AG04450 (cell line): ENCODE results near the gene JAM2. TPM values are rescaled to one million over a fixed set of nuclear protein-coding genes. Genes with fewer than 3 reads are reported as not detected.

Experiments
- CTCF ChIA-PET: fragments of 300-600, 350-600 bp; formaldehyde crosslinking; extraction: SDS; loops from one replicate; lab custom pipeline; 2022; ENCODE audit warnings: antibody characterized with exemption, inconsistent platforms; lab: Charles Lee
- POLR2A ChIA-PET: fragments of 350-600 bp; formaldehyde crosslinking; extraction: SDS; loops from one replicate; lab custom pipeline; 2021; ENCODE audit warnings: antibody characterized with exemption, inconsistent platforms; lab: Yijun Ruan, JAX
- DNase-seq: peaks from one replicate; pipeline ENCODE4 v3.0.0-alpha.2; 2011; ENCODE audit warnings: low read depth, low spot score
- H3K27ac ChIP-seq: one replicate; pipeline ENCODE4 v1.5.1; 2012; ENCODE audit warnings: low read depth, low read length, control low read depth
- H3K27me3 ChIP-seq: one replicate; pipeline ENCODE4 v1.6.0; 2012; ENCODE audit warnings: low read length; ENCODE audit not compliant: control insufficient read depth, insufficient read depth
- H3K4me3 ChIP-seq: 2 replicates; pipeline ENCODE4 v1.5.1; 2011; ENCODE audit warnings: mild to moderate bottlenecking, low read depth, low read length, control low read depth
- H3K9me3 ChIP-seq: 2 replicates; pipeline ENCODE4 v1.5.1; 2012; ENCODE audit warnings: low read length; ENCODE audit not compliant: control insufficient read depth, insufficient read depth
- polyA plus RNA-seq: library from polyadenylated mRNA; depleted of rRNA; stranded (reverse); fragments of >200 nt; gene quantifications from 2 replicates; pipeline ENCODE4 v1.2.3, GENCODE V29; 2011
- TF ChIP-seq, protein P1 (sequence below): IDR thresholded peaks from 2 replicates; pipeline ENCODE4 v1.5.1; 2011; ENCODE audit warnings: low read depth, low read length, control low read depth, inconsistent platforms

Gene JAM2
- polyA plus RNA-seq, 1 experiment = 7.2 TPM

DNA sequence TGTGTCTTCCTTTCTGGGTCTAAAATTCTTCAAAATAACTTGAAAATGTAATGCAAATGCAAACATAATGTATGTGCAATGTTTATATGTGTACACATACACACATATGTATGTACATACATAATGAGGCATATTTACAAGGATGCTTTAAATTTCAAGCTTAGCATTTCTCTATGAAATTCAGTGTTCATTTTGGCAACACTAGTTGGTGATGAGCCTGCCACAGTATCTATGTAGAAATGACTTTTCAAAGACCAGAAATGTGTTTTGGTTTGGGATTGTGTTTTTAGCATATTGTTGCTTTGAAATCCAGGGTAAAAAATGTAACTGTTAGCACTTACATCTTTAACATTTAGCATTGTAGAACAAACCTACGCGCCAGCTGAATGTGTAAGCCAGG, 105.8 kb downstream of the JAM2 start:
- CTCF ChIA-PET = interaction anchor here (1.0 to 1.6 kb wide), 3 partner anchors 57 to 137 kb away, joined by 3 to 5 read pairs (median 4); no protein-coding TSS in a partner anchor
- POLR2A ChIA-PET = no interaction called here

DNA sequence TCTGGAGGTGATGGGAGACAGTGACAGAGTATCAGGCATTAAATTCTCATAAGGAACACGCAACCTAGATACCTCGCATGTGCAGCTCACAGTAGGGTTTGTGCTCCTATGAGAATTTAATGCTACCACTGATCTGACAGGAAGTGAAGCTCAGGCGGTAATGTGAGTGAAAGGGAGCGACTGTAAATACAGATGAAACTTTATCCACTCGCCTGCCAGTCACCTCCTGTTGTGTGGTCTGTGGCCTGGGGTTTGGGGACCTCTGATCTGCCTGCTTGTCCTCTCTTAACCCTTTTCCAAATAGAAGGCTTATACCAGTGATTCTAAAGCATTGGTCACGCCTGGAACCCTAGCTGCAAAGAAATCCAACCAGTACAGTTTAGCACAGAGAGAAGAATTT, 111.0 kb downstream of the JAM2 start:
- no peaks in the 10 kb centered on the region for H3K9me3 ChIP-seq
- ChIA-PET CTCF (no interaction called here), POLR2A (no interaction called here)
- TF ChIP-seq, protein P1, sequence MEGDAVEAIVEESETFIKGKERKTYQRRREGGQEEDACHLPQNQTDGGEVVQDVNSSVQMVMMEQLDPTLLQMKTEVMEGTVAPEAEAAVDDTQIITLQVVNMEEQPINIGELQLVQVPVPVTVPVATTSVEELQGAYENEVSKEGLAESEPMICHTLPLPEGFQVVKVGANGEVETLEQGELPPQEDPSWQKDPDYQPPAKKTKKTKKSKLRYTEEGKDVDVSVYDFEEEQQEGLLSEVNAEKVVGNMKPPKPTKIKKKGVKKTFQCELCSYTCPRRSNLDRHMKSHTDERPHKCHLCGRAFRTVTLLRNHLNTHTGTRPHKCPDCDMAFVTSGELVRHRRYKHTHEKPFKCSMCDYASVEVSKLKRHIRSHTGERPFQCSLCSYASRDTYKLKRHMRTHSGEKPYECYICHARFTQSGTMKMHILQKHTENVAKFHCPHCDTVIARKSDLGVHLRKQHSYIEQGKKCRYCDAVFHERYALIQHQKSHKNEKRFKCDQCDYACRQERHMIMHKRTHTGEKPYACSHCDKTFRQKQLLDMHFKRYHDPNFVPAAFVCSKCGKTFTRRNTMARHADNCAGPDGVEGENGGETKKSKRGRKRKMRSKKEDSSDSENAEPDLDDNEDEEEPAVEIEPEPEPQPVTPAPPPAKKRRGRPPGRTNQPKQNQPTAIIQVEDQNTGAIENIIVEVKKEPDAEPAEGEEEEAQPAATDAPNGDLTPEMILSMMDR = no peak
- no peaks in the 10 kb centered on the region for H3K27me3 ChIP-seq
- no peak for DNase-seq
- H3K27ac ChIP-seq = no peak overlapping the region
- no peak overlapping the region for H3K4me3 ChIP-seq

More for the DNA sequence above, 105.8 kb downstream of the JAM2 start:
- no peak overlapping the region for H3K27ac ChIP-seq
- no peak for DNase-seq
- H3K4me3 ChIP-seq = no peak overlapping the region
- no peaks in the 10 kb centered on the region for H3K9me3 ChIP-seq
- no peaks in the 10 kb centered on the region for H3K27me3 ChIP-seq
- TF ChIP-seq, protein P1 = no peak

DNA sequence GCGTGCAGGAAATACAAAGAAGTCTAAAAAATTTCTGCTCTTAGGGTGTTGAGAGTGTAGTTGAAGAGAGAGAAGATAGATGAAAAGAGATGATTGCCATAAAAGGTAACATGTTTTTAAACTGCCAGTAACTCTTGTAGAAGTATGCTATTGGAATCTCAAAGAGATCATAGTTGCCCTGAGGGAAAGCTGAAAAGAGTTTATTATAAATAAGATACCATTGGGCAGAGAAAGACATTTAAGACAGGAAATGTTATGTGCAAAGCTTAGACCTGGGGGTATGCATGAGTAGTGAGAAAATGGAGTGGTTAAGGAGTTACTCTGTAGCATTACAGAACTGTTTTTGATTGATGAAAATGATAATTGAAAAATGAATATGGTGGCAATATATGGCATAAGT, 113.4 kb downstream of the JAM2 start:
- H3K27me3 ChIP-seq = no peaks in the 10 kb centered on the region
- POLR2A ChIA-PET = no interaction called here
- H3K4me3 ChIP-seq = no peak overlapping the region
- H3K27ac ChIP-seq = no peak overlapping the region
- TF ChIP-seq, protein P1 = no peak
- H3K9me3 ChIP-seq = no peaks in the 10 kb centered on the region
- CTCF ChIA-PET = interaction anchor here (0.7 to 0.9 kb wide), 2 partner anchors 144 to 145 kb away, joined by 3 to 4 read pairs; no protein-coding TSS in a partner anchor
- no peak for DNase-seq

DNA sequence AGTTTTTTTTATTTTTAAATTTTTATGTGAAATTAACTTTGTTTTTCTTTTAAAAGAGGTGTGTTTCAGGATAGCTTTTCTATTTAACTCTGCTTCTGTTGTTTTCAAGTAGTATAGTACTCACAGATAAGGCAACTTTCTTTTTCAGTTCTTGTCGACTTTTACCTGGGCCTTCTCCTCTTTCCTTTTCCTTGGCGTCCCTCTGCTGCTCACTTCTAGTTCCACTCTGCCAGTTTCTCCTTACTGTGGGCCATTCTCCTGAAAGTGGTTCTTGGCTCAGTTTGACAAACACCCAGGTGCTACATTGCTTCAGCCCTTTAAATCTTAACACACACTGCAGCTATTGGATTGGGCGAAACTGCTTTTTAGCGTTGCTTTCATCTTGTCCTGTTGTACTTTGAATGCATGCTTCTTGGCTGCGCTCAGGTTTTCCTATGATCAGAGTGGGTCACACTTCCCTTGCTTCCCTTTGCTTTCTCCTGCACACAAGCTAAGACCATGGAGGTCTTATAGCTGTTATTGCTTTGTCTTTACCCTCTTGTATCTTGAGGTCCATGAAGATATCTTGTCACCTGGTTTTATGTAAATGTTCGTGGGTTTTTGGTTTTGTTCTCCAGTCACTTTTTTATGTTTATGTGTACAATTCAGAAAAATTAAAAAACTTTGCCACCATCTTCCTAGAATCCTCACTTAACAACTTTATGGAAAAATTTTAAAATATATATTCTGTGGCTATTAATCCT, 117.3 kb downstream of the JAM2 start:
- ChIA-PET CTCF (interaction anchor here (2.2 kb wide), 1 partner anchor 148 kb away, joined by 13 read pairs; no protein-coding TSS in a partner anchor), POLR2A (no interaction called here)
- H3K9me3 ChIP-seq = no peaks in the 10 kb centered on the region
- H3K27ac ChIP-seq = no peak overlapping the region
- H3K27me3 ChIP-seq = no peaks in the 10 kb centered on the region
- TF ChIP-seq, protein P1 = no peak
- no peak for DNase-seq
- no peak overlapping the region for H3K4me3 ChIP-seq

DNA sequence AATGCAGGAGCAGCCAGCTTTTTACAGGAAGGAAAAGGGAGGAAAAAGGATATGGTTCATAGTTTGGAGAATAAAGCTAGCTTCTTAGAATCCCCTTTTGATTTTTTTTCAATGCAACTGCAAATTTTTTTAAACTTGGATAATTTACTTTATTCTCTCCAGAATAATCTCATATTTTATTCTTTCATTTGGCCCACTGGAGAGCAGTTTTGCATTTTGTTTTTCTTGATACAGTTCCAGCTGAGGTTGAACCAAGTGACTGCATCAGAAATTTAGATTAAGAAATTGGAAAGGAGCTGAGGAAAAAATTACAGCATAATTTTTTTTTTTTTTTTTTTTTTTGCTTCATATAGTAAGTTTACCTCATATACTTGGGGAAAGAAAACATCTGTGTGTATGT, 118.5 kb downstream of the JAM2 start:
- POLR2A ChIA-PET = no interaction called here
- no peak overlapping the region for H3K4me3 ChIP-seq
- CTCF ChIA-PET = interaction anchor here (0.8 to 2.2 kb wide), 4 partner anchors 40 to 149 kb away, joined by 4 to 13 read pairs (median 6); no protein-coding TSS in a partner anchor
- no peak overlapping the region for H3K27ac ChIP-seq
- no peaks in the 10 kb centered on the region for H3K27me3 ChIP-seq
- no peaks in the 10 kb centered on the region for H3K9me3 ChIP-seq
- no peak for DNase-seq
- TF ChIP-seq, protein P1 = no peak
